HepG2 (cell line): ENCODE measurements around the gene CLEC20A. TPM values are rescaled to one million over a fixed set of nuclear protein-coding genes. Genes with fewer than 3 reads are reported as not detected.

Experiments used
- BRD4 ChIP-seq: sonication (generic); formaldehyde crosslinking; IDR thresholded peaks from 2 replicates; pipeline ENCODE4 v1.4.0; 2020; ENCODE audit warnings: missing genetic modification reagents
- CHD2 ChIP-seq: IDR thresholded peaks from 2 replicates; pipeline ENCODE4 v1.6.1; 2011; ENCODE audit warnings: low read depth, low read length, improper control_type of control experiment
- E2F2 ChIP-seq: sonication (generic); formaldehyde crosslinking; IDR thresholded peaks from 2 replicates; pipeline ENCODE4 v1.4.0; 2020; ENCODE audit warnings: missing genetic modification reagents, borderline replicate concordance
- HDAC1 ChIP-seq: sonication (generic); formaldehyde crosslinking; IDR thresholded peaks from 2 replicates; pipeline ENCODE4 v1.5.1; 2020; ENCODE audit warnings: mild to moderate bottlenecking, missing genetic modification reagents
- HNRNPL ChIP-seq: fragments of 200-400 bp; formaldehyde crosslinking; IDR thresholded peaks from 2 replicates; pipeline ENCODE4 v1.6.1; 2017; ENCODE audit warnings: mild to moderate bottlenecking, low read depth, low read length
- HOMEZ ChIP-seq: IDR thresholded peaks from 2 replicates; pipeline ENCODE4 v1.6.1; 2016; ENCODE audit warnings: low read depth
- IRF2 ChIP-seq: IDR thresholded peaks from 2 replicates; pipeline ENCODE4 v1.6.1; 2018; ENCODE audit warnings: missing genetic modification reagents, missing compliant biosample characterization
- JUN ChIP-seq: sonication (generic); formaldehyde crosslinking; IDR thresholded peaks from 2 replicates; pipeline ENCODE4 v1.4.0; 2020; ENCODE audit warnings: mild to moderate bottlenecking, missing genetic modification reagents
- JUNB ChIP-seq: sonication (generic); formaldehyde crosslinking; IDR thresholded peaks from 2 replicates; pipeline ENCODE4 v1.8.0; 2022; ENCODE audit warnings: missing genetic modification reagents, mild to moderate bottlenecking, borderline replicate concordance
- KMT2A ChIP-seq: sonication (generic); formaldehyde crosslinking; IDR thresholded peaks from 2 replicates; pipeline ENCODE4 v1.4.0; 2020; ENCODE audit warnings: missing genetic modification reagents
- MBD4 ChIP-seq: IDR thresholded peaks from 2 replicates; pipeline ENCODE4 v1.6.1; 2012; ENCODE audit warnings: low read length, inconsistent platforms, borderline replicate concordance
- THAP11 ChIP-seq: IDR thresholded peaks from 2 replicates; pipeline ENCODE4 v1.6.1; 2016; ENCODE audit warnings: missing biosample characterization, missing genetic modification reagents
- ZNF766 ChIP-seq: sonication (generic); formaldehyde crosslinking; IDR thresholded peaks from 2 replicates; pipeline ENCODE4 v1.5.0; 2020; ENCODE audit warnings: missing genetic modification reagents, borderline replicate concordance
- ZSCAN30 ChIP-seq: sonication (generic); formaldehyde crosslinking; IDR thresholded peaks from 2 replicates; pipeline ENCODE4 v1.5.0; 2020; ENCODE audit warnings: mild to moderate bottlenecking, missing genetic modification reagents
- polyA plus RNA-seq, 8 experiments: library from polyadenylated mRNA; depleted of rRNA in 3 of 8; stranded (reverse) in 7 of 8; unstranded in 1 of 8; fragments of >200 nt; fragmentation: Illumina TruSeq in 4 of 8; extraction: Trizol in 4 of 8; gene quantifications; 2 replicates each; pipeline versions ENCODE4 v1.2.1 to v1.2.3, GENCODE V29; 2011 to 2016; ENCODE audit warnings: low read depth in 4 of 8, missing spikeins in 1 of 8, mixed read lengths in 1 of 8; ENCODE audit not compliant: insufficient read depth in 1 of 8
- total RNA-seq, 5 experiments: library from RNA; depleted of rRNA; stranded (reverse); fragments of >200 nt; fragmentation: Illumina TruSeq; extraction: Trizol; gene quantifications; 2 replicates each; pipeline ENCODE4 v1.2.3, GENCODE V29; 2016; ENCODE audit warnings: low read depth in 1 of 5
- TF ChIP-seq, protein P1 (sequence below): IDR thresholded peaks from 2 replicates; pipeline ENCODE4 v1.6.1; 2012; ENCODE audit warnings: low read depth, low read length, improper control_type of control experiment
- TF ChIP-seq, protein P2 (sequence below): sonication (generic); formaldehyde crosslinking; IDR thresholded peaks from 2 replicates; pipeline ENCODE4 v1.8.0; 2022; ENCODE audit warnings: missing genetic modification reagents, mild to moderate bottlenecking, moderate library complexity, borderline replicate concordance
- TF ChIP-seq, protein P3 (sequence below): sonication (generic); formaldehyde crosslinking; IDR thresholded peaks from 2 replicates; pipeline ENCODE4 v1.8.0; 2023; ENCODE audit warnings: mild to moderate bottlenecking, missing genetic modification reagents
- TF ChIP-seq, protein P4 (sequence below): sonication (generic); formaldehyde crosslinking; IDR thresholded peaks from 2 replicates; pipeline ENCODE4 v1.4.0; 2020; ENCODE audit warnings: missing genetic modification reagents
- TF ChIP-seq, protein P5 (sequence below): IDR thresholded peaks from 2 replicates; pipeline ENCODE4 v1.6.1; 2012; ENCODE audit warnings: inconsistent platforms

CLEC20A gene
- total and polyA plus RNA-seq, 2 of the 13 experiments (the other 11 are each of a cell fraction or from before 2014, with no cell fraction given), result not detected

- TF ChIP-seq, protein P1, sequence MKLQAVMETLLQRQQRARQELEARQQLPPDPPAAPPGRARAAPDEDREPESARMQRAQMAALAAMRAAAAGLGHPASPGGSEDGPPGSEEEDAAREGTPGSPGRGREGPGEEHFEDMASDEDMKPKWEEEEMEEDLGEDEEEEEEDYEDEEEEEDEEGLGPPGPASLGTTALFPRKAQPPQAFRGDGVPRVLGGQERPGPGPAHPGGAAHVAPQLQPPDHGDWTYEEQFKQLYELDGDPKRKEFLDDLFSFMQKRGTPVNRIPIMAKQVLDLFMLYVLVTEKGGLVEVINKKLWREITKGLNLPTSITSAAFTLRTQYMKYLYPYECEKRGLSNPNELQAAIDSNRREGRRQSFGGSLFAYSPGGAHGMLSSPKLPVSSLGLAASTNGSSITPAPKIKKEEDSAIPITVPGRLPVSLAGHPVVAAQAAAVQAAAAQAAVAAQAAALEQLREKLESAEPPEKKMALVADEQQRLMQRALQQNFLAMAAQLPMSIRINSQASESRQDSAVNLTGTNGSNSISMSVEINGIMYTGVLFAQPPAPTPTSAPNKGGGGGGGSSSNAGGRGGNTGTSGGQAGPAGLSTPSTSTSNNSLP, result 0 out of 2 replicates have a peak, but pooled peaks have one; percentile 20
- no peak for TF ChIP-seq IRF2 (CRISPR knock-in tag)
- no peak for TF ChIP-seq HDAC1 (CRISPR knock-in tag)
- TF ChIP-seq, protein P2, sequence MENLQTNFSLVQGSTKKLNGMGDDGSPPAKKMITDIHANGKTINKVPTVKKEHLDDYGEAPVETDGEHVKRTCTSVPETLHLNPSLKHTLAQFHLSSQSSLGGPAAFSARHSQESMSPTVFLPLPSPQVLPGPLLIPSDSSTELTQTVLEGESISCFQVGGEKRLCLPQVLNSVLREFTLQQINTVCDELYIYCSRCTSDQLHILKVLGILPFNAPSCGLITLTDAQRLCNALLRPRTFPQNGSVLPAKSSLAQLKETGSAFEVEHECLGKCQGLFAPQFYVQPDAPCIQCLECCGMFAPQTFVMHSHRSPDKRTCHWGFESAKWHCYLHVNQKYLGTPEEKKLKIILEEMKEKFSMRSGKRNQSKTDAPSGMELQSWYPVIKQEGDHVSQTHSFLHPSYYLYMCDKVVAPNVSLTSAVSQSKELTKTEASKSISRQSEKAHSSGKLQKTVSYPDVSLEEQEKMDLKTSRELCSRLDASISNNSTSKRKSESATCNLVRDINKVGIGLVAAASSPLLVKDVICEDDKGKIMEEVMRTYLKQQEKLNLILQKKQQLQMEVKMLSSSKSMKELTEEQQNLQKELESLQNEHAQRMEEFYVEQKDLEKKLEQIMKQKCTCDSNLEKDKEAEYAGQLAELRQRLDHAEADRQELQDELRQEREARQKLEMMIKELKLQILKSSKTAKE (CRISPR knock-in tag), result peak; percentile 43; the same call in 1 of the 2 replicates
- no peak for TF ChIP-seq CHD2
- 0 out of 2 replicates have a peak, but pooled peaks have one; percentile 10 for TF ChIP-seq HNRNPL
- TF ChIP-seq MBD4, result no peak
- TF ChIP-seq E2F2 (CRISPR knock-in tag), result peak; percentile 82; the same call in 1 of the 2 replicates
- no peak for TF ChIP-seq THAP11 (CRISPR knock-in tag)
- TF ChIP-seq ZSCAN30 (CRISPR knock-in tag), result no peak
- no peak for TF ChIP-seq JUN
- TF ChIP-seq, protein P3, sequence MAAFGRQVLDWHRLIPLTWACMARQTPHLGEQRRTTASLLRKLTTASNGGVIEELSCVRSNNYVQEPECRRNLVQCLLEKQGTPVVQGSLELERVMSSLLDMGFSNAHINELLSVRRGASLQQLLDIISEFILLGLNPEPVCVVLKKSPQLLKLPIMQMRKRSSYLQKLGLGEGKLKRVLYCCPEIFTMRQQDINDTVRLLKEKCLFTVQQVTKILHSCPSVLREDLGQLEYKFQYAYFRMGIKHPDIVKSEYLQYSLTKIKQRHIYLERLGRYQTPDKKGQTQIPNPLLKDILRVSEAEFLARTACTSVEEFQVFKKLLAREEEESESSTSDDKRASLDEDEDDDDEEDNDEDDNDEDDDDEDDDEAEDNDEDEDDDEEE (CRISPR knock-in tag), result no peak
- TF ChIP-seq, protein P4, sequence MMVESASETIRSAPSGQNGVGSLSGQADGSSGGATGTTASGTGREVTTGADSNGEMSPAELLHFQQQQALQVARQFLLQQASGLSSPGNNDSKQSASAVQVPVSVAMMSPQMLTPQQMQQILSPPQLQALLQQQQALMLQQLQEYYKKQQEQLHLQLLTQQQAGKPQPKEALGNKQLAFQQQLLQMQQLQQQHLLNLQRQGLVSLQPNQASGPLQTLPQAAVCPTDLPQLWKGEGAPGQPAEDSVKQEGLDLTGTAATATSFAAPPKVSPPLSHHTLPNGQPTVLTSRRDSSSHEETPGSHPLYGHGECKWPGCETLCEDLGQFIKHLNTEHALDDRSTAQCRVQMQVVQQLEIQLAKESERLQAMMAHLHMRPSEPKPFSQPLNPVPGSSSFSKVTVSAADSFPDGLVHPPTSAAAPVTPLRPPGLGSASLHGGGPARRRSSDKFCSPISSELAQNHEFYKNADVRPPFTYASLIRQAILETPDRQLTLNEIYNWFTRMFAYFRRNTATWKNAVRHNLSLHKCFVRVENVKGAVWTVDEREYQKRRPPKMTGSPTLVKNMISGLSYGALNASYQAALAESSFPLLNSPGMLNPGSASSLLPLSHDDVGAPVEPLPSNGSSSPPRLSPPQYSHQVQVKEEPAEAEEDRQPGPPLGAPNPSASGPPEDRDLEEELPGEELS (CRISPR knock-in tag), result no peak
- TF ChIP-seq HOMEZ (CRISPR knock-in tag), result no peak
- no peak for TF ChIP-seq ZNF766 (CRISPR knock-in tag)
- TF ChIP-seq BRD4 (CRISPR knock-in tag), result 0 out of 2 replicates have a peak, but pooled peaks have one; percentile 11
- TF ChIP-seq, protein P5, sequence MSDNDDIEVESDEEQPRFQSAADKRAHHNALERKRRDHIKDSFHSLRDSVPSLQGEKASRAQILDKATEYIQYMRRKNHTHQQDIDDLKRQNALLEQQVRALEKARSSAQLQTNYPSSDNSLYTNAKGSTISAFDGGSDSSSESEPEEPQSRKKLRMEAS, result peak; percentile 48
- no peak for TF ChIP-seq JUNB (CRISPR knock-in tag)
- 0 out of 2 replicates have a peak, but pooled peaks have one; percentile 28 for TF ChIP-seq KMT2A
Observed at GRCh38 chr1:178542554-178543289, 46.0 kb upstream of the CLEC20A start (continued).
